Neural cell (in vitro differentiated cells): Measurements from ENCODE around the gene CLVS2.

ENCODE experiments used
- CTCF ChIP-seq: fragments of 450-650 bp; IDR thresholded peaks from 2 replicates; pipeline ENCODE4 v1.5.1; 2014; ENCODE audit warnings: antibody characterized with exemption, mild to moderate bottlenecking, moderate library complexity; ENCODE audit not compliant: poor library complexity, severe bottlenecking
- EP300 ChIP-seq: fragments of 450-650 bp; conservative IDR thresholded peaks from 2 replicates; pipeline ENCODE4 v1.6.1; 2014; ENCODE audit warnings: antibody characterized with exemption, mild to moderate bottlenecking, moderate library complexity; ENCODE audit not compliant: poor library complexity, severe bottlenecking
- EZH2 ChIP-seq: fragments of 200-600, 300-800 bp; shearing (Covaris generic), sonication (generic); IDR thresholded peaks from 2 replicates; pipeline ENCODE4 v1.6.1; 2014; ENCODE audit warnings: antibody characterized with exemption, low read length, borderline replicate concordance, mild to moderate bottlenecking; ENCODE audit not compliant: insufficient read depth, poor library complexity, severe bottlenecking
- MXI1 ChIP-seq: fragments of 450-650 bp; conservative IDR thresholded peaks from 2 replicates; pipeline ENCODE4 v1.6.1; 2014; ENCODE audit warnings: antibody characterized with exemption, mild to moderate bottlenecking; ENCODE audit not compliant: poor library complexity, severe bottlenecking
- TAF1 ChIP-seq: IDR thresholded peaks from 2 replicates; pipeline ENCODE4 v1.6.1; 2012; ENCODE audit warnings: low read depth

- TF ChIP-seq EZH2 (no peak), MXI1 (no peak), TAF1 (no peak), CTCF (no peak), EP300 (no peak)
Observed at GRCh38 chr6:122984393-122984792, 11.6 kb upstream of the CLVS2 start.
